Measurements from ENCODE around the gene GPATCH4.

GRCh38 chr1:156552518-156552917 lies 48.8 kb downstream of the GPATCH4 start:
- TF ChIP-seq, protein P1, sequence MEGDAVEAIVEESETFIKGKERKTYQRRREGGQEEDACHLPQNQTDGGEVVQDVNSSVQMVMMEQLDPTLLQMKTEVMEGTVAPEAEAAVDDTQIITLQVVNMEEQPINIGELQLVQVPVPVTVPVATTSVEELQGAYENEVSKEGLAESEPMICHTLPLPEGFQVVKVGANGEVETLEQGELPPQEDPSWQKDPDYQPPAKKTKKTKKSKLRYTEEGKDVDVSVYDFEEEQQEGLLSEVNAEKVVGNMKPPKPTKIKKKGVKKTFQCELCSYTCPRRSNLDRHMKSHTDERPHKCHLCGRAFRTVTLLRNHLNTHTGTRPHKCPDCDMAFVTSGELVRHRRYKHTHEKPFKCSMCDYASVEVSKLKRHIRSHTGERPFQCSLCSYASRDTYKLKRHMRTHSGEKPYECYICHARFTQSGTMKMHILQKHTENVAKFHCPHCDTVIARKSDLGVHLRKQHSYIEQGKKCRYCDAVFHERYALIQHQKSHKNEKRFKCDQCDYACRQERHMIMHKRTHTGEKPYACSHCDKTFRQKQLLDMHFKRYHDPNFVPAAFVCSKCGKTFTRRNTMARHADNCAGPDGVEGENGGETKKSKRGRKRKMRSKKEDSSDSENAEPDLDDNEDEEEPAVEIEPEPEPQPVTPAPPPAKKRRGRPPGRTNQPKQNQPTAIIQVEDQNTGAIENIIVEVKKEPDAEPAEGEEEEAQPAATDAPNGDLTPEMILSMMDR (IDR thresholded peaks at IDR 0.05), result no peak
- TF ChIP-seq POLR2AphosphoS5 (IDR thresholded peaks at IDR 0.05), result no peak

Data from transverse colon (tissue), 4 donors.